ENCODE data around the gene ATL2. TPM values are rescaled to one million over a fixed set of nuclear protein-coding genes. Genes with fewer than 3 reads are reported as not detected.

ATL2 gene
- total RNA-seq, 1 donor from 2014 or later = 72.9 TPM

DNA sequence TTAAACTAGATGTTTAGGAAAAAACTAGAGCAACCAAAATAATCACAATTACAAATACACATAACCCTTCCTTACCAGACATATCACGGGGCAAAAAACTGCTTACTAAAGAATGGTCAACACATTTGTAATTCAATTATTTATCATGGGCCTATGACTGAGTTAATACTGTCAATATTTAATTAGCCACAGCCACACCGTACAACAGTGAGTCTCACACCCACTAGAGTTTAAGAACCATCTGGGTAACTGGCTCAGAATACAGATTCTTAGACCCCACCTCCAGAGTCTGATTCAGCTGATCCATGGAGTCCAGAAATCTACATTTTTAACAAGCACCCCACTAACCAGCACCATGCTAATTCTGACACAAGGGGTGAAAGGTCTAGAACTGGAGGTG, 14.8 kb downstream of the ATL2 start:
- peaks cover 2% of the 10 kb centered on the region for H3K36me3 Mint-ChIP-seq (ENCODE audit: low read depth)
- no peak for TF ChIP-seq CTCF (conservative IDR thresholded peaks at IDR 0.05)
- no peaks in the 10 kb centered on the region for H3K27me3 Mint-ChIP-seq (ENCODE audit: low read depth)
- peaks cover 20% of the 10 kb centered on the region for H3K4me1 Mint-ChIP-seq
- no peaks in the 10 kb centered on the region for H3K9me3 Mint-ChIP-seq
- DNase-seq (ENCODE audit: low read depth, low spot score) = no peak
- H3K4me3 Mint-ChIP-seq = no peak overlapping the region
- no peak overlapping the region for H3K27ac Mint-ChIP-seq (ENCODE audit: unreplicated experiment)

DNA sequence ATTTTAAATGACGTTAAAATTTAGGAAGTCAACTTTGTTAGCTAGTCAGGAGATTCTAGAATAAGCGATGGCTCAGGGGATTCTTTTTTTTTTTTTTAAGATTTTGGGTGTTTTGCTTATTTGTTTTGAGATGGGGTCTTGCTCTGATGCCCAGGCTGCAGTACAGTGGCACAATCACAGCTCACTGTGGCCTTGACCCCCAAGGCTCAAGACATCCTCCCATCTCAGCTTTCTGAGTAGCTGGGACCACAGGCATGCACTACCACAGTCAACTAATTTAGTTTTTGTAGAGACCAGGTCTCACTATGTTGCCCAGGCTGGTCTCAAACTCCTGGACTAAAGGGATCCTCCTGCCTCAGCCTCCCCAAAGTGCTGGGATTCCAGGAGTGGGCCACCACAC, 16.9 kb downstream of the ATL2 start:
- no peak for TF ChIP-seq CTCF (conservative IDR thresholded peaks at IDR 0.05)
- H3K4me1 Mint-ChIP-seq = peaks cover 16% of the 10 kb centered on the region
- H3K27ac Mint-ChIP-seq (ENCODE audit: unreplicated experiment) = no peak overlapping the region
- H3K4me3 Mint-ChIP-seq = no peak overlapping the region
- DNase-seq (ENCODE audit: low read depth, low spot score) = no peak
- H3K9me3 Mint-ChIP-seq = no peaks in the 10 kb centered on the region
- H3K27me3 Mint-ChIP-seq (ENCODE audit: low read depth) = no peaks in the 10 kb centered on the region
- peaks cover 2% of the 10 kb centered on the region for H3K36me3 Mint-ChIP-seq (ENCODE audit: low read depth)

DNA sequence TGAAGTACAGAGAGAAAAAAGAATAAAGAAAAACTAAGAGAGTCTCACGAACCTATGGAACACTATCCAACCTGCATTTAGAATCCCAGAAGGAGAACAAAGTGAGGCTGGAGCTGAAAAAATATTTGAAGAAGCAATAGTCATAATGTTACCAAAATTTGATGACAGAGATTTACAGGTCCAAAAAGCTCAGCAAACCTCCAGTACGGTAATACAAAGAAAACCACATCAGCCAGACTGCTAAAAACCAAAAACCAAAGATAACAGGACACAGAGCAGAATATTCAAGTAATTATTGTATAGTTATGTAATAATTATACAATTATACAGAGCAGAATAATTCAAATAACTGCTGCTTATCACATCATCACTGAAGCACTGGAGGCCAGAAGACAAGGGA, 23.7 kb downstream of the ATL2 start:
- Mint-ChIP-seq H3K36me3 (ENCODE audit: low read depth) (peaks cover 9% of the 10 kb centered on the region), H3K27me3 (ENCODE audit: low read depth) (no peaks in the 10 kb centered on the region), H3K27ac (ENCODE audit: unreplicated experiment) (no peak overlapping the region), H3K4me3 (no peak overlapping the region), H3K9me3 (peaks cover 3% of the 10 kb centered on the region), H3K4me1 (peaks cover 5% of the 10 kb centered on the region)
- no peak for DNase-seq (ENCODE audit: low read depth, low spot score)
- no peak for TF ChIP-seq CTCF (conservative IDR thresholded peaks at IDR 0.05)

- Mint-ChIP-seq H3K4me3 (no peak overlapping the region), H3K27ac (ENCODE audit: unreplicated experiment) (no peak overlapping the region), H3K36me3 (ENCODE audit: low read depth) (peaks cover 9% of the 10 kb centered on the region), H3K9me3 (peaks cover 3% of the 10 kb centered on the region), H3K4me1 (peaks cover 5% of the 10 kb centered on the region), H3K27me3 (ENCODE audit: low read depth) (no peaks in the 10 kb centered on the region)
- no peak for TF ChIP-seq CTCF (conservative IDR thresholded peaks at IDR 0.05)
- no peak for DNase-seq (ENCODE audit: low read depth, low spot score)
These were observed 24.7 kb downstream of the ATL2 start for GRCh38 chr2:38352336-38352735.

- Mint-ChIP-seq H3K9me3 (peaks cover 3% of the 10 kb centered on the region), H3K27ac (ENCODE audit: unreplicated experiment) (no peak overlapping the region), H3K4me1 (no peaks in the 10 kb centered on the region), H3K36me3 (ENCODE audit: low read depth) (peaks cover 21% of the 10 kb centered on the region), H3K4me3 (no peak overlapping the region), H3K27me3 (ENCODE audit: low read depth) (no peaks in the 10 kb centered on the region)
- no peak for DNase-seq (ENCODE audit: low read depth, low spot score)
- TF ChIP-seq CTCF (conservative IDR thresholded peaks at IDR 0.05) = no peak
These were observed 31.6 kb downstream of the ATL2 start for GRCh38 chr2:38345323-38346038.
